ENCODE results near the gene TENM4. TPM values are rescaled to one million over a fixed set of nuclear protein-coding genes. Genes with fewer than 3 reads are reported as not detected.

The TENM4 gene
- total RNA-seq, 1 donor from 2014 or later = under 0.01 TPM

DNA sequence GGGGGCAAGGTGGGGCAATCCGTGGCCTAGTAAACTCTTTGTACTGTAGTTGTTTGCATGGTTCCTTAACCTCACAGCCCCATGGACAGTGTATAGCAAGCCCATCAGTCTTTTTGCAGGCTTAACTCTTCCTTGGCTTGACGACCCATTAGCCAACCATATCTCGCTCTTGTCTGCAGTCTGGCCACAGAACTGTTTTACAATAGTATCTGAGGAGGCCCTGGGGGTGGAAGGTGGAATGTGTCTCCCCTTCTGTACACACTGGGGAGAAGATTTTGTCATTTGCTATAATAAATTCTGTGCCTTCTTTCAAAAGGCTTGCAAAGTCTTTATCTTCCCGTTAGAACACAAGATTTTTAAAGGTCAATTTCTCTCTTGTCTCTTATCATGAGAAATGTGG is 675.9 kb downstream of the TENM4 start:
- DNase-seq (ENCODE audit: low read depth, low spot score) = no peak

GRCh38 chr11:78763664-78764063 is 677.2 kb downstream of the TENM4 start:
- no peak for DNase-seq (ENCODE audit: low read depth, low spot score)

- no peak for DNase-seq (ENCODE audit: low read depth, low spot score)
Observed at GRCh38 chr11:78762105-78762504, 678.7 kb downstream of the TENM4 start.

GRCh38 chr11:78759071-78759470 is 681.8 kb downstream of the TENM4 start:
- no peak for DNase-seq (ENCODE audit: low read depth, low spot score)

GRCh38 chr11:78753297-78753696 is 687.5 kb downstream of the TENM4 start:
- DNase-seq (ENCODE audit: low read depth, low spot score) = no peak

DNA sequence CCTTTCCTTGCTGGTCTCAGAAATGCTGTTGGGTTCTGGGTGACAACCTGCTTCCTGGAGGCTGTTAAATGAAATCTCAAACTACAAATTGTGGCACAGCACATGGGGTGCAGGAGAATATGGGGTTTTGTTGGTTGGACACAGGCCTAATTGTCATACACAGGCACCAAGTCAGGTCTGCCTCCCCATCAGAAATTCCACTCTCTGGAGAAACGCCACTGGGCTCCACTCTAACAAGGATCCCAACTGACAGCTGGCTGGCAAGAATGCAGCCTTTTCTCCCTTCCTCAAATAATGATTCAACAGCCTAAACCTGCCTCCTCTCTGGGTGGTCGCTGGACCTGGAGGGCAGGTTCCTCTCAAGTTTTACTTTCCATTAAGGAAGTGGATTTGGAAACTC is 688.3 kb downstream of the TENM4 start:
- no peak for DNase-seq (ENCODE audit: low read depth, low spot score)

- DNase-seq (ENCODE audit: low read depth, low spot score) = no peak
Observed at GRCh38 chr11:78748918-78749690, 691.7 kb downstream of the TENM4 start.

GRCh38 chr11:78744949-78745348 is 695.9 kb downstream of the TENM4 start:
- DNase-seq (ENCODE audit: low read depth, low spot score) = no peak

GRCh38 chr11:78744202-78744601 is 696.6 kb downstream of the TENM4 start:
- no peak for DNase-seq (ENCODE audit: low read depth, low spot score)

DNA sequence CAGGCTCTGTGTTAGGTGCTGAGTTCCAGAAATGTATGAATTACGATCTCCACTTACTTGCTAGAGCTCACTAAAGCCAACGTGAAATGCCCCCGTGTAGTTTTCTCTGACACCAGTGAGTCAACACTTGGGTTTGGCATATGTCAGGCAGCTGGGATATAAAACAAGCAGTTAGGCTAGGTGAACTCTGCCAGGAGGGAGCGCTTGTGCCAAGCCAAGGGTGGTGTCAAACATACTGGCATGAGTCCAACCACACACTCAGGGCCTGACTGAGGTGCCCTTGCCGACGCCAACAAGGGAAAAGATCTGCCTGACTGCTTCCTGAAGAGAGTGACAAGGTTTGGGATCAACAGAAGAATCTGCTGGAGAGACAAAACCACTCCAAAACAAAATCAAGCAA is 698.4 kb downstream of the TENM4 start:
- no peak for DNase-seq (ENCODE audit: low read depth, low spot score)

DNA sequence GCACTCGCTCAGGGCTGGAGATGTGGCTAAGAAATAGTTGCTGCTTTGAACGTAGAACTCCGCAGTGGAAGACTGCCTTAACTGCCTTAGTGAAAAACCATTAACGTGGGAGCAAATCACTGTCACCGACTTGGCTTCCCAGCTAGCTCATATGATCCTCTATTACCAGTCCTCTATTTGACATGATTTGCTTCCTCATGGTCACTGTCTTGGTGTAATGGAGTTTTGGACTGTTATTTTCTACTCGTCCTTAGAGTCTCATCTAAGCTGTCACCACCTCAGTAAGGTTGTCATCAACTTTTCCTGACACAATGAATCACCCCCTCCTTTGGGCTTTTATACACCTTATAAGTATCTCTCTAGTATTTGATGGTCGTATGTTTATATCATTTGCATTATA is 699.1 kb downstream of the TENM4 start:
- no peak for DNase-seq (ENCODE audit: low read depth, low spot score)

DNA sequence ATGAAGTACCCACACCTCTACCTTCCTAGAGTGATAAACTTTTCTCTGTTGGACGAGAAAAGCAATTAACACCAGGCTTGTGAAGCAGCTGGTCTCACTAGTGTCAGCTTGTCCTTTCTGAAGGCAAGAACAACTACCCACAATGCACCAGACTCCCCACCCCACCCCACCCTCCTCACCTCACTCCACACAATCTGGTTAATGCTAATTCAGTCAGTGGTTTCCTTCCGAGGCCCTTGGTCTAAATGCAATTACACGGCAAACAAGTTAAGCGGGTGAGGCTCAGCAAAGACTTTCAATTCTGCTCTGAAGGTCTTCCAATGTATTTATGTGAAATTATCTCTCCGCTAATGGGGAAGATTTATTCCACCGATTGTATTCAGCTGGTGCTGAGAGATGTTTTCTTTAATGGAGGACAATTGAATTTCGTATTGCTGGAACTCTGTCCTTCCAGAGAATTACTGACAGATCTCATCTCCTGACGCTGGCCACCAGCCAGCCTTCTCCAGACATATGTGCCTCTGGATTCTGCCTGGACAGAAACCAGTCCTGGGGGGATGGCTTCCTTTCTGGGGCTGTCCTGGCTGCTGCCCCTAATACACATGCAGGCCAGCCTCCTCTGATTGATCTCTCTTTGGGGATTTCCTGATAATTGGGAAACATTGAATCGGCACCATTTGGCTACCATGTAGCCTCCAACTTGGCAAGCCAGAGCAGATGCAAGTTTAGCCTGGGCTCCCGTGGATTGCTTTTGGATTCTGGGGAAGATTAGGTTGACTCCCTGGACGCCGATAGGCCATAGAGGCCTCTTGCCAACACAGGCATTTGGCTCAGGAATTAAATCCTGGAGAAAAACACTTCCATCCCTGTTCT is 700.4 kb downstream of the TENM4 start:
- no peak for DNase-seq (ENCODE audit: low read depth, low spot score)

- DNase-seq (ENCODE audit: low read depth, low spot score) = no peak
Observed at GRCh38 chr11:78737891-78738290, 702.9 kb downstream of the TENM4 start.

- DNase-seq (ENCODE audit: low read depth, low spot score) = no peak
Observed at GRCh38 chr11:78737301-78737700, 703.5 kb downstream of the TENM4 start.

GRCh38 chr11:78735711-78736110 is 705.1 kb downstream of the TENM4 start:
- DNase-seq (ENCODE audit: low read depth, low spot score) = no peak

DNA sequence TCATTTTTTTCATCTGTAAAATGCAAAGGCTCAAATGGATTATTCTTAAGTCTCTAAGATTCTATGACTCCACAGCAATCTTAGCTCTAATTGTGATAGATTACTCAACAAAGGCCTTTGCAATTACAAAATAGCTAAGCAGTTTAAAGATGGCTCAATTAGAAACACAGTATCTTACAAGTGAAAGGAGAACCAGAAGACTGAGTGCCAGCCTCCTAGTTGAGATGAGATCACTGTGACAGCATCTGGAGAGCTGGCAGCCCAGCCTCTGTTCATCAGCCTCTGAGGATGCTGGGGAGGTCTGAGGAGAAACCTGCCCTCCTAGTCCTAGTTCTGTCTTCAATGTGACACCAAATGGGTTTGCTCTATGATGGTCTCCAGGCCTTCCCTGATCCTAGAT is 707.8 kb downstream of the TENM4 start:
- DNase-seq (ENCODE audit: low read depth, low spot score) = no peak

DNA sequence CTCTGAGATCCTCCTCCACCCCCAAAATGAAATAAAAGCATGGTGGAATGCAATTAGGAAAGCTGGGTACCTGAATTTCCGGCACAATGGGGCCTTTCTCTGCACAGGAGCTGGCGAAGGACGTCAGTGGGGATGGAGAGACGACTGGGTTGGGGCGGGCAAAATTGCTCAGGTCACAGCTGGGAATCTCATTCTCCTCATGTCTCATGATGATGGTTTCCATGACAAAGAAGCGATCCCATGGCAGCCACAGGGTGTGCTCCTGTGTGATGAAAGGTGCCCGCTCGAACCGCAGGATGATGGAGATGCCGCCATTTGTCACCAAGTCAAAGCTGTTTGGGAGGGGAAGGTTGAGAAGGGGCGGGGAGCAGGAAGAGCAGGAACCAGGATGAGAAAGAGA is 708.6 kb downstream of the TENM4 start:
- DNase-seq (ENCODE audit: low read depth, low spot score) = no peak

DNA sequence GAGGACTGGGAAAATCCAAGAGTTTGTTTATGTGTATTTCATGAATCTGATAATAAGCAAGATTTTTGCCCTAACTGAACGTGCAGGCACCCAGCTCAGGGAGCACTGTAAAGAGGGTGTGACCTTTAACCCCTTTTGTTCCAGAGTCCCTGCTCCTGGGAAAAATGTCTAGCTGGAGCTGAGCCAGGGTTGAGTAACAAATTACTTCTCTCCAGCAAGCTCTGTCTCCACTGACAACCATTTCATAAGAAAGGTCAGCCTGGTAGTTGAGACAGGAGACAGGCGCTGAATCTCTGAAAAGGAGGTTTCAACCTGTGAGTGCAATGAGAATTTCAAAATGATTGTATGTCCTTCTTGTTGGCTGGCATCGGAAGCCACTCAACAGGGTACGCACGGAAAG is 709.8 kb downstream of the TENM4 start:
- no peak for DNase-seq (ENCODE audit: low read depth, low spot score)

GRCh38 chr11:78730267-78730824 is 710.5 kb downstream of the TENM4 start:
- no peak for DNase-seq (ENCODE audit: low read depth, low spot score)

DNA sequence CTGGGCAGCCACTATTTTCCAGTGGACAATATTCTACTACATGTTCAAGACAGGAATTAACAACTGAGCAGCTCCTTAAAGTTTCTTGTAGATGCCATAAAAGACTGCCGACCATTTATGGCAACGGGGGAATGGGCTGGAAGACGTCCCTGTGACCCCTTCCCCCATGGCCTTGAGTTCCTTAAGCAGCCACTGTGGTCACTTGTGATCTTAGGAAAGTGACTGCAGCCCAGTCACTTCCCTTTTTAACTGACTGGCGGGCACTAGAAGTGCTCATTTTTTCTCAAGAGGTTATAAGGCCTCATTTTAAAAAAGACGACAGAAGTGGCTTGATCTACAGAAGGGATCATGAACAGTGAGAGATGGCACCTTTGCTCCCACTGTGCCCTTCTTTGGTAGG is 713.0 kb downstream of the TENM4 start:
- no peak for DNase-seq (ENCODE audit: low read depth, low spot score)

- no peak for DNase-seq (ENCODE audit: low read depth, low spot score)
Observed at GRCh38 chr11:78725200-78725599, 715.6 kb downstream of the TENM4 start.

- DNase-seq (ENCODE audit: low read depth, low spot score) = no peak
Observed at GRCh38 chr11:78722786-78723185, 718.0 kb downstream of the TENM4 start.
